RPMI7951 (cell line): ENCODE data around the gene ASIC2. TPM values are rescaled to one million over a fixed set of nuclear protein-coding genes. Genes with fewer than 3 reads are reported as not detected.

Source experiments
- DNase-seq: peaks from one replicate; pipeline ENCODE4 v3.0.0-alpha.2; 2012; ENCODE audit warnings: low read depth
- total RNA-seq: library from RNA; depleted of rRNA; stranded (reverse); fragments of >200 nt; shearing (Covaris generic); gene quantifications from 2 replicates; pipeline ENCODE4 v1.2.3, GENCODE V29; 2014; rRNA removed

ASIC2 gene
- total RNA-seq: not detected in 2 replicates

DNA sequence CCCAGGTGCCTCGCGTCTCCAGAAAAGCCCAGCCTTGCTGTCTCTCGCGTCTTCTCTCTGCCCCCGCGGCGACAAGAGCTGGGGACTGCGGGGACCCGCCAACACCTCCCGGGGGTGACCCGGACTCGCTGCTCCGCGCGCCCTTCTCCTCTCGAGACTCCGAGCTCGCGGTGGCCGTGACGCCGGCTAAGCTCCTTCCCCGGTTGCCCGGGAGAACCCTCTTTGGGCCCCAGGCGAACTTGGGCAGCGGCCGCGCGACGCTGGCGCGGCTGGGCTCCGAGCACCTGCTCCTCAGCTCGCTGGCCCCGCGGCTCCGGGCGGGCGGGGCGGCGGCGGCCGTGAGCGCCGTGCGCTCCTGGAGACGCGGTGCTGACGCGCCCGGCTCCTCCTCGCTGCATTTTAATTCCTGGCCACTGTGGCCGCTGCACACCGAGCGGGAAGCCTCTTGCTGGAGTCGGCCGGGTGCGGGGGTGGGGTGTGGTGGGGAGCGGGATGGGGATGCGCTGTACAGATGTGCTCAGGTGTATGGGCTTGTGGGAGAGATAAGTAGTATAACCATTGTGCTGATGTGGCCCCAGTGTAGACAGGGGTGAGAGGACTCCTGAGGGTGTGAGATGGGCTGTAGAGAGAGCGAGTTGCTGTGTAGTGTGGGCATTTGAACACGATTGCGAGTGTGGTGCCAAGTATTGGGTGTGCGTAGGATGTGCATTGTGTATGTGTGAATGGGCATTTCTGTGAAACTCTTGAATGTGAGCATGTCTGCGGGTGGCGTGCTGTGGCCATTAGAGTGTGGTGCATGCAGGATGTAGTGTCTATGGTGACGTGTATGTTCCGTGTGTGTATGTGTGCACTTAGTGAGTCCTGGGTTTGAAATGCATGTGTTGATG lies at the start of gene ASIC2:
ASIC2 (minus strand) TSS at position 315 of the 887 bp plus-strand sequence.
- no peak for DNase-seq

GRCh38 chr17:33342025-33342424 lies 48.9 kb upstream of the ASIC2 start:
- DNase-seq: no peak

DNA sequence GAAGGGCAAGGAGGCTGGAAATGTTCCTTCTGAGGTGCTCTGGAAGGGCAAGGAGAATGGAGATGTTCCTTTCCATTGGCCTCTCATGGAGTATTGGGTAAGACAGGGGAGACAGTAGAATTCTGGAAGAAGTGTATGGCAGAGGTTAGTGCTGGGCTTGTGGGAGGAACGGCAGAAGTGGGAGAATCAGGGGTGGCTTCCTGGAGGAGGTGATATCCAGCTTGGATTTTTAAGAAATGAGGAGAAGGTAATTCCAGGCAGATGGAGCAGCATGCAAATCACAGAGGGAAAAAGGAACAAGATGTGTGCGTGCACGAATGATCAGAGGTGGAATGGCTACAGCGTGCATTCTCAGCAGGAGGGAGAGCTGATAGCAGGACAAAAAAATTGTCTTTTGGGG lies 45.1 kb upstream of the ASIC2 start:
- no peak for DNase-seq

DNA sequence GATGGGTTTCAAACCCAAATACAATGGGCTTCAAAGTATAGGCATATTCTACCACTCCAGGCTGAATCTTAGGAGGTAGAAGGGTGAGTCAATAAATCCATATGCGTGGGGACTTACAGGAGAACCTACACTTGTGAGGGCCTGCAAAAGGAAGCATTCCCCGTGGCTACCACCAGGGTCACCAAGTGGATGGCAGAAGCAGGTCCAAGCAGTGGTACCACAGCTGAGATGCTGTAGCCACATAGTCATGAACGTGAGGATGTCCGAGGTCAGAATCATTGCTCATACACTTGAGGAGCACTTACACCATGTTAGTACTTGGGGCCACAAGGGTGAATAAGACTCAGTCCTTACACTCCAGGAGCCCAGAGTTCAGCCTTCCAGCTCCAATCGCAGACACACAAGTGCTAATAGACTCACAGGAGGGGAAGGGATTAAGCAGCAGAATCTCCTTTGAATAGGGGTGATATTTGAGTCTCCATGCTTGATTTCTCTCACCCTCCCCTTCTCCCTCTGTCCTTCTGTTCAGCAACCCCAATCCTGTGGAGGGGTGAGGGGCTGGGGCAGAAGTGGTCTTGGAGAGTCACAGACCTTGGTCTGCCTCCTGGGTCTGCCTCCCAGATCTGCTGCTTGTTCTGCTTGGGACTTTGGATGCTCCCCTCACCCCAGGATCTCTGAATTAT lies 42.5 kb upstream of the ASIC2 start:
- DNase-seq: no peak

DNA sequence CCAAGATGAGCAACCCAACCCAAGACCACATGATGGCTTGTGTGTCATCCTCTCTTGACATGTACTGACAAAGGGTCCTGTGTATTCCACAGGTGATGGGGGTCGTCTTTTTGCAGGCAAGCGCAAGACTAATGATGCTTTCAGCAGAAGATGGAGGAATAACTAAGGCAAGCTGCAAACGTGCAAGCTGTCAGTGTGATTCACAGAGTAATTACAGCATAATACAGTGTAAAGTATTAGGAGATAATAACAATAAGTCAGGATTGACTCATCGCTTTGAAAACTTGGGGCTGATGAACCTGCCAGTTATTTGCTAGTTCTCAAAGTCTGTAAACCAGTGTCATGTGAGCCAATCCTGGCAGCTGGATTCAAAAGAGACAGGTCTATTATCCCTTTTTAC lies 41.6 kb upstream of the ASIC2 start:
- no peak for DNase-seq

- DNase-seq: no peak
These were observed 37.8 kb upstream of the ASIC2 start for GRCh38 chr17:33330877-33331276.

DNA sequence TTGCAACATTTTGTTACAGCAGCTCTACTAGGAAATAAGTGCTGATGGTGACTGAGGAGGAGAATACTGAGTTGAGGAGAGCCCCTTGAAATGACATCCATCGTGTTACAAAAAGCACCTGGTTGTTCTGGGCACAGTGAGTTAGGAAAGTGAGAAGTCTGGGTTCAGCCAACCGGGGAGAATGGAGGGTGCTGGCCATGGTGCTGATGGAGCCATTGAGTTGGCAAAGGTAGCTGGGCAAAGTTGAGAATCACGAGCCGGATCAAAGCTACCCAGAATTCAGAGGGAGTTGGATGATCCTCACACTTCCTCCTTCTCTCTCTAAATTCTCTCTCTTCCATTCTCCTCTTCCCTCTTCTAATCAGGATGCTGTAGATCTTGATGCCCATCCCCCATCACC lies 35.0 kb upstream of the ASIC2 start:
- no peak for DNase-seq

- DNase-seq: no peak
These were observed 31.6 kb upstream of the ASIC2 start for GRCh38 chr17:33324736-33325135.

DNA sequence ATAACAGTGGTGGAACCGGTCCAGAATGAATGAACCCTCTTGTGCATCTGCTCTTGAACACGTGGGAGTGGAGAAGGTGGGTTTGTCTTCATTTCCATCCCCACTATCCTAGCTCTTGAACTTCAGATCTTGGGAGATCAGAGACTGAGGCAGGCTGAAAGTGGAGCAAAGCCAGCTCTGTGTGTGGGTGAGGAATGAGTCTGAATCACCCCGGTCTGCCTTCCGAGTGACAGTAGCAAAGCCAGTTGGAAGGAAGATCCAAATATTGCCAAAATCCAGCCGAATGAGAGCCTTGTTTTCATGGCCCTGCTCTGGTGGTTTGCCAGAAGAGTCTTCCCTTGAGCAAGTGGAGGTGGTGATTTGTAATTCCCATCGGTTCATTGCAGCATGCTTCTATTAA lies 29.0 kb upstream of the ASIC2 start:
- no peak for DNase-seq

DNA sequence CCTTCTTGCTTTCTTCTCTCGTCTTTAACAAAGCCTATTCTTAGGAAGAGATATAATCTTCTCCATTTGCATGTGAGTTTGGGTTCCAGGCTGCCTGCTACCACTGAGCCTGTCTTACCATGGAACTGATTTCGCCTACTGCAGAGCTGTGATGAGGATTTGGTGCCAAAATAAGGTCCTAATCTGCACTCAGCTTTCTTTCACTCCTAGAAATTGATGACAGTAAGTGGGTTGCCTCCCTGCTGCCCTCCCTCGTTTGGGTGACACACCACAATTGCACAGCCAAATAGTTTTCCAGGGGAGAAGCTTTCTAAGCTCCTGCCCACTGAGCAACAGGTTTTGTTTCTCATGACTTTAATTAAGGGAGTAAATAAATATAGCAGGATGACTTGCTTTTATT lies 25.1 kb upstream of the ASIC2 start:
- no peak for DNase-seq

DNA sequence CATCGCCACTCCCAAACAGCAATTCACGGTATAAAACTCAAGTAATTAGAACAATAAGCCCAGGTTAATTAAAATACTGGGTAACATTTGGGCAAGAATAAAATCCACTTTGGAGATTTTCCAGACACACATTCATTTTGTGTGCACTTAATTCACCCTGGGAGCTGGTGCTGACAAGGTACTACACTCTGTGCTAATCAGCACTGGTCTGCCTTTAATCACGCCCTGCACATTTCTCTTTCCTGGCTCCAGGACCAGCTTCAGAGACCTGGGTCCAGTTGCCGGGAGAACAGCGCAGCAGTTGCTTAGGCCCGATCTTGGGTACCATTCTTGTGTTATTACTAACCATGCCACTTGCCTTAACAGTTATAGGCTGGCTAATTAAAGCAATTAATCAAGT lies 23.7 kb upstream of the ASIC2 start:
- DNase-seq: no peak

- no peak for DNase-seq
These were observed 17.2 kb upstream of the ASIC2 start for GRCh38 chr17:33310296-33310695.

GRCh38 chr17:33303254-33303653 lies 10.2 kb upstream of the ASIC2 start:
- no peak for DNase-seq

- DNase-seq: no peak
These were observed 9.3 kb upstream of the ASIC2 start for GRCh38 chr17:33302394-33302793.

DNA sequence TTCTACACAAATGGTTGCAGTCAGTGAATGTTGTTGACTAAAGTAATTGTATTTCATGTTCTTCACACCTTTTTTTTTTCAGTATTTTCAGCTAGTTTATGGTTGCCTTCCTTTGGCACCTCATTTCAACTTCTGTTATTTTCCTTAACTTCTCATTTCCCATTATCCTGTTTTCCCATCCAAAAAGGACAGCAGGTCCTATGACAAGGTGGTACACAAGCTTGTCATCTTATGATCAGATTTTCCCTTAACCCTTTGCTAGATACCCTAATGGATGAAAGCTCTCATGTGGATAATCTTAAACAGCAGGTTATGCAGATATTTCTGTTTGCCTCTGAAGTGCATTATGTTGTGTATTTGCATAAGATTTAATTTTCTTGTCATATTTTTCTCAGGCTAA lies 7.1 kb upstream of the ASIC2 start:
- DNase-seq: no peak

DNA sequence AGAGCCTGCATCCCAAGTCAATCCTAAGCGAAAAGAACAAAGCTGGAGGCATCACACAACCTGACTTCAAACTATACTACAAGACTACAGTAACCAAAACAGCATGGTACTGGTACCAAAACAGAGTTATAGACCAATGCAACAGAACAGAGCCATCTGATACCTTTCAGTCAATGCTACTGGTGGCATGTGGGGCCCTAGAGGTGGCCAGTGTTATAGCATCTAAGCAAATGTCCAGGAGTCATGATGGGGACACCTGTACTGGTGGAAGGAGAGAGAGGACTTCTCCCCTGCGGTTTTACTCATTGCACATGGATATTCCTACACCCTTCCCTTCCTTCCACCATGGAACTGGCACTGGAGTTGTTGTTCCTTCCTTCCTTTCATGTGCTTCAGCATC lies 6.0 kb upstream of the ASIC2 start:
- no peak for DNase-seq

DNA sequence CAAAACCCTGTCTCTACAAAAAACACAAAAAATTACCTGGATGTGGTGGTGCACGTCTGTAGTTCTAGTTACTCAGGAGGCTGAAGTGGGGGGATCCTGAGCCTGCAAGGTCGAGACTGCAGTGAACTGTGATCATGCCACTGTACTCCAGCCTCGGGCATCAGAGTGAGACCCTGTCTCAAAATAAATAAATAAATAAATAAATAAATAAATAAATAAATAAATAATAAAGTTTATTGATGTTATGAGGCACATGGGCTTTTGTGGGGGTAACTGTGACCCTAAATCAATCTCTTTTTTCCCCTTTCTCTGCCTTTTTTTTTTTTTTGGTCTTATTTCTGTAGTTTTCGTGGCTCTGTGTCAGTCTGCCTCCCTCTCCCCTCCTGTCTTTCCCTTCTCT lies 4.5 kb upstream of the ASIC2 start:
- no peak for DNase-seq

DNA sequence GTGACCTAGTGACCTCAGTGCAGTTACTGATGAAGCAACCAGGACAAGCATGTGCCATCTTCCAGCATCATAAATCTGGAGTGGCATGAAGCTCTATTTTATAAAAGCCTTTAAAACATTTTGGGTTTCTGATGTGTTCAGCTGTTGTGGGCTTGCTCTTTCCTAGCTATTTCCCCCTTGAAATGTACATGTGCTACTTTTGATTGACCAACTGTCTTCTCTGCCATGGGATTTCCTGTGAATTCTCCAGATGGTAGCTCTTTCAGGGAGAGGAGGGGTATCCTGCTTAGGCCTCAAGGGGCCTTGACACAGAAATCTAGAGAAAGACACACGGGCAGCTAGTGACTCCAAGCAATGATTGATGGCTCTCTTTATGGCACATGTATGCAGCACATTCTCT lies 1.9 kb upstream of the ASIC2 start:
- no peak for DNase-seq

- DNase-seq: no peak
These were observed 704 bp downstream of the ASIC2 start for GRCh38 chr17:33292201-33292980.

- DNase-seq: no peak
These were observed 1.6 kb downstream of the ASIC2 start for GRCh38 chr17:33291248-33292200.

DNA sequence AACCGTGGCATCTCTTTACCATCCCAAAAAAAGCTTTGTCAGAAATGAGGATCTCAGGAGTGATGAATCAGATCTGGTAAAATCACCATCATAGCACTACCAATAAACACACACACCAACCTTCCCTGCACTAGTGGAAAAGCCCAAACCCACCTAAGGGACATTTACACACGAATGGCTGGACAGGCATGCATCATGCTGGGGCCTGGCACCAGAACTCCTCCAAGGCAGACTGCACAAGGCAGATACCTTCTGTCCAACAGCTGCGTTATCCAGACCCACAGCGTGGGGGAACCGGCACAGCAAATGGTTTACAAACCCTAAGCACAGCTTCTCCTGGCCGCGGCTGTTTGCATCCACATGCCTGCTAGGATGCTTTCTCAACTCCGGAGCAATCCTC lies 2.8 kb downstream of the ASIC2 start:
- no peak for DNase-seq
